Amniotic stem cell (primary cell): ENCODE data around the gene MPV17L.
"Not testable (repeated sequence)": the region's sequence is repeated elsewhere in the genome, so short reads cannot be mapped to it uniquely, and the experiment has no call there.

ENCODE experiments used
- DNase-seq: peaks from one replicate; lab custom pipeline; 2025; lab: John Stamatoyannopoulos, UW

MPV17L gene

DNA sequence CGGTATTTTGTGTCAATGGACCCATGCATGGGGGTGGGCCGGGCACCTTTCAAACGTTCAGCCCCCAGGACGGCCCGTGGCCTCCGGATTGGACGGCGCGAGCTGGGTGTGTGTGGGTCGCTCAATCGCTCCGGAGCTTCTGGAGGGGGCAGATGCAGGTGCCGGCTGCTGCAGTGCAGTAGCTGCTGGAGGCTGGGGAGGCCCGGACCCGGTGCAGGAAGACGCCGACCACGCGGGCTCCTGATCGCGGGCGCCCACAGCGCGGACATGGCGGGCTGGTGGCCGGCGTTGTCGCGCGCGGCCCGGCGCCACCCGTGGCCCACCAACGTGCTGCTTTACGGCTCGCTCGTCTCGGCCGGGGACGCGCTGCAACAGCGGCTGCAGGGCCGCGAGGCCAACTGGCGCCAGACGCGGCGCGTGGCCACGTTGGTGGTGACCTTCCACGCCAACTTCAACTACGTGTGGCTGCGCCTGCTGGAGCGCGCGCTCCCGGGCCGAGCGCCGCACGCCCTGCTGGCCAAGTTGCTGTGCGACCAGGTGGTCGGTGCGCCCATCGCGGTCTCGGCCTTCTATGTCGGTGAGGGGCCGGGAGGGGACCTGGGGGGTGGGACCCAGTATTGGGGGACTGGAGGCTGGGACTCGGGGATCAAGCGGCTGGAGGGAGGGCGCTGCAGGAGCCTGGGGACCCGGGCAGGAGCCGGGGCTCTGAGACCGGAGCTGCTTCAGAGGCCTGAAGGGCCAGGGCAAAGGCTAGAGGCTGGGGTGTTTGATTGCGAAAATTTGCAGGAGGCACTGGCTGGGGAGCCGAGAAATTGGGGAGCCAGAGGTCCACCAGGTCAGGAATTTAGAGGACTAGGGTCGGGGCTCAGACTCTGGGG lies at the start of gene MPV17L:
TSS of gene MPV17L (plus strand) at position 124 of the 878 bp plus-strand sequence. CDS start at position 268, 144 bp downstream.
- not testable (repeated sequence) for DNase-seq

DNA sequence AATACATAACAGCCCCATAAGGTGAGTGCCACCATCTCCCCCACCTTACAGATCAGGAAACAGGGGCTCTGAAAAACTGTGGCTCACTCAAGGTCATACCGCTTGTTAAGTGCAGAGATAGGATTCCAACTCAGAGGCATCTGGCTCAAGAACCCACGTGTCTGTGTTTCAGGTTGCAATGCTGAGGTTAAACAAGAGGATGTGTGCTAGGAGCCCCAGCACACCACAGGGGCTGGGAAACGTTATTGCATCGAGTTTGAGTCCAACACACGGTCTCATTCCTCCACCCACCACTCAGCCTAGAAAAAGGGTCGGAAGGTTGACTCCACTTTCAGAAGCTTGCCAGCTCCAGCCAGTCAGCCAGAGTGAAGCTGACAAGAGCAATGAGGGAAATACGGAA lies 46.8 kb upstream of the MPV17L start:
- not testable (repeated sequence) for DNase-seq

DNA sequence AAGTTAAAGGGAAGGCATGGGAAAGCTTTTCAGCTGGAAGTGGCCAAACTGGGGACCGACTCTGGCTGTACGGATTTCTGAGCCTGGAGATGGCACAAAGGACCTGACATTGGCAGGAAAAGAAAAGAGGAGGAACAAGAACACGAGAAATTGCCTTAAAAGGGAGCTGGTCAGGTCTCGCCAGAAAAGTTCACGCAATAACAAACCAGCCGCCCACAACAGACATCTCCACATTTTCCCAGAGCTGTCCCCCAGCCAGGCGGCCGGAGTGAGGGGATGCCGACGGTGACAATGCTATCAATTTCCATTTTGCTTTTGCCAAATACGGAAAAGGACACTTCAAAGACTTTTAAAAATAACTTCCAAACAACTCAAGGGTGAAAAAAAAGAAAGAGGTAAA lies 44.3 kb upstream of the MPV17L start:
- DNase-seq = not testable (repeated sequence)

DNA sequence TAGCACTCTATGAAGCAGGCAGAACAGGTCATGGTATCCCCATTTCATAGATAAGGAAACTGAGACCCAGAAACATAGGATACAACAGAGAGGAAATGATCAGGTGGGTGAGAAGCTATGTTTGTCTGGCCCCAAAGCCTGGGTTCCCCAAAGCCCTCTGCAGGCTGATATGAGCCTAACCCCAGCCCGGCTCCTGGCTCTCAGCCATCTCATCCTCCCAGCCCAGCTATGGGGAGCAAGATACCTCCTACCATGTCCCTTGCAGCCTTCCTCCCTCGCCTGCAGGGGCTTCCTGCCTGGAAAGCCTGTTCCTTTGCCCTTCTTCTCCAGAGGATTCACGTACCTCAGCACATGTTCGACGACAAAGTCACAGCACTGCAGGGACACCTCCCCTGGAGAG lies 43.8 kb upstream of the MPV17L start:
- DNase-seq = not testable (repeated sequence)

DNA sequence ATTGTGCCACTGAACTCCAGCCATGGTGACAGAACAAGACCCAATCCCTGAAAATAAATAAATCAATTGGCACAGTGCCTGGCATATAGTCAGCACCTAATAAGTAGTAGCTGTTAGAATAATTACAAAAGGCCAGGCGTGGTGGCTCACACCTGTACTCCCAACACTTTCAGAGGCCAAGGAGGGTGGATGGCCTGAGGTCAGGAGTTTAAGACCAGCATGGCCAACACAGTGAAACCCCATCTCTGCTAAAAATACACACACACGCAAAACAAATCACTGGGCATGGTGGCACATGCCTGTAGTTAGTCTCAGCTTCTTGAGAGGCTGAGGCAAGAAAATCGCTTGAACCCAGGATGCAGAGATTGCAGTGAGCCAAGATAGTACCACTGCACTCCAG lies 42.7 kb upstream of the MPV17L start:
- not testable (repeated sequence) for DNase-seq

DNA sequence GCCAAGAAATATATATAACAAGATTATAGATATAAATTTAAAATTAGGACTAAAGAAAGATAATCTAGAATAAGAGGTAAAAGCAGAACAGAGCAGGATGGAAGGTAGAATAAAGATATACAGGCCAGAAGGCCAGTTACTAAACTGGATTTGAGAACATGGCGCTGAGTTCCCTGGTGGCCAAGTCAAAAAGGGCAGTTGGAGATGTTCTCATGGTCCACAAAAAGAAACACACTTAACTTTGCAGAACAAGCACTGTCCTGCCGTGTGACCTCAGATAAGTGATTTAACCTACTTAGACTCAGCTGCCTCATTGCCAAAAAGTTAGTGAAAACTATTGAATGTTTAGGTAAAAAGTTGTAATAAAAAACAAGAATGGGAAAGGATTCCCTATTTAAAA lies 40.7 kb upstream of the MPV17L start:
- not testable (repeated sequence) for DNase-seq

DNA sequence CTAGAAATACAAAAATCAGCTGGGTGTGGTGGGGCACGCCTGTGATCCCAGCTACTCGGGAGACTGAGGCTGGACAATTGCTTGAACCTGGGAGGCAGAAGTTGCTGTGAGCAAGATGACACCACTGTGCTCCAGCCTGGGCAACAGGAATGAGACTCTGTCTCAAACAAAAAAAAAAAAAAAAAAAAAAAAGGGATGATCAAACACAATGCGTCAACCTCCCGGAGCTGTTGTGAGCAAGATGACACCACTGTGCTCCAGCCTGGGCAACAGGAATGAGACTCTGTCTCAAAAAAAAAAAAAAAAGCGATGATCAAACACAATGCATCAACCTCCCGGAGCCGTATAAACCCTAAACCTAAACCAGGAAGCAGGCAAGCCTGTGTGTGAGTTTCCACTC lies 38.1 kb upstream of the MPV17L start:
- not testable (repeated sequence) for DNase-seq

DNA sequence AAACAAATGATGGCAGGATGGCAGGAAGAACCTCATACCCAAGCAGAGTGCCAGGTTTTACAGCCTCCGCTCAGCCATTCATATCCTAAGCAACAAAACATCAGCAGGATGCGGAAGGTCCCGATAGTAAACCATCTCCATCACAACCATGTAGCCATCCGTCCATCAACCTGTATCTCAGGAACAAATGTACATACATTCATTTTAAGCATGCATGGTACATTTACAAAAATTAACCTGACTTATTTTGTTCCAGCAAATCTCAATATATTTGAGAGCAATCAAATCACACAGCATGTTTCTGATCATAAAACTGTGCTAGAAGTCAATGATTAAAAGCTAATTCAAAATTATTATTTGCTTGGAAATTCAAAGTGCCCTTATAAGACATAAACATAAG lies 17.4 kb upstream of the MPV17L start, which contains the start of gene NPIPA5:
TSS of gene NPIPA5 (minus strand) at position 101 of the 400 bp plus-strand sequence. CDS start at position 101, 0 bp downstream.
- not testable (repeated sequence) for DNase-seq

DNA sequence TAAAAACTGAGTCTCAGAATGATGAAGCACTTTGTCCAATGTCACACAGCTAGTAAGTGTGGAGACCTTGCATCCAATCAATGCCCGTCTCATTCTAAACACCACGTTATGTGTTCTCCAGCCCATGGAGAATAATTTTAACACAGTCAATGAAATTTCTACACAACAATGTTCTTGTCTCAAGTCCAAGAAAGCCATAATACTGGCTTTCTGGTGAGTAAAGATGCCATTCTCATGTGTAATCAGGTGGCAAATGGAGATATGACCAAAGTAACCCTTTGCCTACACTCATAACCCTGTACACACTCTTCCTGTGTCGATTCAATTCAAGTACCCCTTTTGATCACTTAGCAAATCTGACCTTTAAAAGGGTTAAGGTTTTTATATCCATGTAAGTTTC lies 12.7 kb upstream of the MPV17L start:
- not testable (repeated sequence) for DNase-seq

DNA sequence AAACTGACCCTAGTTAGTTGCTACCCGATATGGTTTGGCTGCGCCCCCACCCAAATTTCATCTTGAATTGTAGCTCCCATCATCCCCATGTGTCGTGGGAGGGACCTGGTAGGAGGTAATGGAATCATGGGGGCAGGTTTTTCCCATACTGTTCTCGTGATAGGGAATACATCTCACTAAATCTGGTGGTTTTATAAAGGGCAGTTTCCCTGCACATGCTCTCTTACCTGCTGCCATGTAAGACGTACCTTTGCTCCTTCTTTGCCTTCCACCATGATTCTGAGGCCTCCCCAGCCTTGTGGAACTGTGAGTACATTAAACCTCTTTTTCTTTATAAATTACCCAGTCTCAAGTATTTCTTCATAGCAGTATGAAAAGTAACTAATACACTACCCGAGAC lies 7.5 kb upstream of the MPV17L start:
- not testable (repeated sequence) for DNase-seq

DNA sequence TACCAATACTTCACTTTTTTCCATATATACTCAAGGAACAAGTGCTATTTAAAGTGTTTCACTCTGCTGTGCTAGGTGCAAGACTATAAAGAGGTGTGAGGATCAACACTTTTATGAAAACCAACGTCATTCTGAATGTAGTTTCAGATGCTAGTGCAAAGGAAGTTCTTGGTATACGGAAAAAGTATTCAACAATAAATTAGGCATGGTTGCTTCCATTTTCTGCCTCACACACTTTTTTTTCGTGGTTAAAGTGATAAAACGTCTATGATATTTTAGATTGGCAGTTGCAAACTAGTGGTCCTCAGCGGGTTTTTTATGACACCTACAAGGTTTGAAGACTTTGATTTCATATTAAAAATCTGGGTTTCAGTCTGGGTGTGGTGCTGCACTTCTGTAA lies 5.6 kb upstream of the MPV17L start:
- DNase-seq = not testable (repeated sequence)

DNA sequence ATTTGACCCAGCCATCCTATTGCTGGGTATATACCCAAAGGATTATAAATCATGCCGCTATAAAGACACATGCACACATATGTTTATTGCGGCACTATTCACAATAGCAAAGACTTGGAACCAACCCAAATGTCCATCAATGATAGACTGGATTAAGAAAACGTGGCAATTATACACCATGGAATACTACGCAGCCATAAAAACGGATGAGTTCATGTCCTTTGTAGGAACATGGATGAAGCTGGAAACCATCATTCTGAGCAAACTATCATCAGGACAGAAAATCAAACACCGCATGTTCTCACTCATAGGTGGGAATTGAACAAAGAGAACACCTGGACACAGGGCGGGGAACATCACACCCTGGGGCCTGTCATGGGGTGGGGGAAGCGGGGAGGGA lies 2.5 kb upstream of the MPV17L start:
- DNase-seq = not testable (repeated sequence)

DNA sequence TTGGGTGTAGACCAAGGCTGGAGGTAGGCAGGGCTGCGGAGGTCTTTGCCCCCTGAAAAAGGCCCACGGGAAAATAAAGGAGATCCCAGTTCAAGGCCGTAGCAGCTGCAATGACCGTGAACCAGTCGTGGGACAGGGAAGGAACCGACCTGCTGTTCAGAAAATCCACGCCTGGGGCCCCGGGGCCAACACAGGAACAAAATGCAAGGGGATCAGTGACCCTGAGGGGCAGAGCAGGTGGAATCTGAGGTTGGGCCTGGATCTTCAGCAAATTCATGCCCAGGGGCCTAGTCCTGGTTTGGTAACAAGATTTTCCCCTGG lies 915 bp downstream of the MPV17L start:
- not testable (repeated sequence) for DNase-seq

DNA sequence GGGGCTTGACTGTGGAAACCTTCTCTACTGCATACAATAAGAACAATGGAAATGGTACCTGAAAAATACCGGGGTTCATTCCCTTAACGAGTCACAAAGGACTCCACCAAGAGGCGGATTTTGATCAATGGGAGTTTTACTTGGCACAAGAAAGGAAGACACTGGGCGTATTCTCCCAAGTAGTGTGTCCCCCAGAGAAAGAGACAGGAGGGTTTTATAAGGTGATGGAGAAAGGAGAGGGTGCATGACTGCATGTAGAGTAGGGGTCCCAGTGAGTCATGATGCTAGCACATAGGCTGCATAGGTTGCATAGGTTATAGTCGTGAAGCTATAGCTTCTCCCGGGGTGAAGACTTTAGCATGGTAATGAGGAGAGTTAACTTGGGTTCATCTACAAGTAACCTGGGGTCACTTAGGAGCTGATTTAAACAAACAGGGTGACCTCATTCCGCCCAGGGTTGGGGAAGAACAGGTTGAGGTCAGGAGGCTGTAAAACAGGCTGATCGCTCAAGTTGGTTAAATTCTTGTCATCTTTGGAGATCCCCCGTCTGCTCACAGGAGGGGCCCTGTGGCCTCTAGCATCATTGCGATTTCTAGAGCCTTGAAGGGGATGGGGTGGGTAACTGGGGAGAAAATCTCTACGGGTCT lies 1.5 kb downstream of the MPV17L start:
- DNase-seq = no peak

DNA sequence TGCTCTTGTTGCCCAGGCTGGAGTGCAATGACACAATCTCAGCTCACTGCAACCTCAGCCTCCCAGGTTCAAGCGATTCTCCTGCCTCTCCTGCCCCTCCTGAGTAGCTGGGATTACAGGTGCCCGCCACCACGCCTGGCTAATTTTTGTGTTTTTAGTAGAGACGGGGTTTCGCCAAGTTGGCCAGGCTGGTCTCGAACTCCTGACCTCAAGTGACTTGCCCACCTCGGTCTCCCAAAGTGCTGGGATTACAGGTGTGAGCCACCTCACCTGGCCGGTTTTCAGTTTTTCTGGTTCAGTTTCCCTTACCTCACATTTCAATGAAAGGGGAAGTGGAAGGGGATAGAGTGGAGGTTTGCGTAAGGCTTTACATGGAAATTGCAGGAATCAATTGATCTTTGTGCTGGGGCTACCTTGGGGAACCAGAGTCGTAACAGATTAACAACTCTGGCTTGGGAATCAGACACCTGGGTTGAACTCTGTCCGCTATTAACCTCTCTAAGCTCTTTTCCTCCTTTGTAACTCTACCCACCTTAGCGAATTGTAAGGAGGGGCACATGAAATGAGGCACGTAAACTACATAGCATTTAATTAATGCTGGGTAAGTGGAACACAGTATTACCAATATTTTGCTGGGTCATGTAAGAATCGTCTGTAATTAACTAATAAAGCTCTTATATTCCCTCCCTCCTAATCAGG lies 3.2 kb downstream of the MPV17L start:
- DNase-seq = no peak

DNA sequence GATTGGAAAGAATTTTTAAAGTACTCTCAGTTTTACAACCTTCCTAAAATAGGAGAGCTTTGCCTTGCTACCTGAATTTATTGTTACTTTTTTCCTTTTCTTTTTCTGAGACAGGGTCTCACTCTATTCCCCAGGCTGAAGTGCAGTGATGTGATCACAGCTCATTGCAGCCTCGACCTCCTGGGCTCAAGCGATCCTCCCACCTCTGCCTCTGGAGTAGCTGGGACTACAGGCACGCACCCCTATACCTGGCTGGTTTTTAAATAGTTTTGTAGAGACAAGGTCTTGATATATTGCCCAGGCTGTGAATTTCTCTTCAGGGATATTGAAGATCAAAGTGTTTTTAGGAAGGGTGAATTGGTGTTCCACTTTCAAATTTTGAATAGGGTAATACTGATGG lies 3.8 kb downstream of the MPV17L start:
- DNase-seq = no peak

DNA sequence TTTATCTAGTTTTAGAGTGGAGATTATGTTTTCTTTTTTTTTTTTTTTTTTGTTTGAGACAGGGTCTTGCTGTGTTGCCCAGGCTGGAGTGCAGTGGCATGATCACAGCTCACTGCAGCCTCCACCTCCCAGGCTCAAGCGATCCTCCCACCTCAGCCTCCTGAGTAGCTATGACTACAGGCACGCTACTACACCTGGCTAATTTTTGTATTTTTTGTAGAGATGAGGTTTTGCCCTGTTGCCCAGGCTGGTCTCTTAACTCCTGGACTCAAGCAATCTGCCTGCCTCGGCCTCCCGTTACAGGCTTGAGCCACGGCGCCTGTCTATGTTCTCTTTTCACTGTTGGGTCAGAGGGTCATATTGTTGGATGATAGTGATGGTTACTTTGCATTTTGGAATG lies 4.8 kb downstream of the MPV17L start:
- not testable (repeated sequence) for DNase-seq

DNA sequence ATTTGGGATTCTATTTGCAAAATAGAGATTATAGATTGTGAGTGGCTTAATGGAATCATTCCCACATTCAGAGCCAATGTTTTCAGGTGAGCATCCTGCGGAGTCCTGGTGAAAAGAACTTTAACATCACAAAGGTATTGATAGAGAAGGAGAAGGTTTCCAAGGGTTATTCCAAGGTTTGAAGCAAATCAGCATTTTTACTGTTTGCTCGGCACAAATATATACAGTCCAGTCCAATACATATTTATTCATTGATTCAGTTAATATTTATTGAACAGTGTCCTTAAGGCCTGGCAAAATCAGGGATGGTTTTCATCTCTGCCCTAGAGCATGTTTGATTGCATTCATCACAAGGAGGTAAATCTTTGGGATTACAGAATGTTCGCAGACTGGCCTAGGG lies 6.4 kb downstream of the MPV17L start:
- DNase-seq = no peak

DNA sequence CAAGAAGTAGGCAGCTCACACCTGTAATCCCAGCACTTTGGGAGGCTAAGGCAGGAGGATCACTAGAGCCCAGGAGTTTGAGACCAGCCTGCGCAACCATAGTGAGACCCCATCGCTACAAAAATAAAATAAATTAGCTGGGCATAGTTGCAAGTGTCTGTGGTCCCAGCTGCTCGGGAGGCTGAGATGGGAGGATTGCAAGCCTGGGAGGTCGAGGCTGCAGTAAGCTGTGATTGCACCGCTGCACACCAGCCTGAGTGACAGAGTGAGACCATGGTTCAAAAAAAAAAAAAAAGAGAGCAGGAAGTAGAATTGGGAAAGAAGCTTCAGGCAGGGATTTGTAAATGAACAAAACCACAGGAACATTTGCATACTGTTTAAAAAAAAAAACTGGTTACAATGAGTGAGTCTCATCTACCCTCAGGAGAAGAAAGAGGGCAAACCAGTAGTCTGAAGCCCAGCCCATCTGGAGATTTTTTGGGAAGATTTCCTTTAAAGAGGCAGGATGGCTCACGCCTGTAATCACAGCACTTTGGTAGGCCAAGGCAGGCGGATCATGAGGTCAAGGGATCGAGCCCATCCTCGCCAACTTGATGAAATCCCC lies 7.9 kb downstream of the MPV17L start:
- no peak for DNase-seq

DNA sequence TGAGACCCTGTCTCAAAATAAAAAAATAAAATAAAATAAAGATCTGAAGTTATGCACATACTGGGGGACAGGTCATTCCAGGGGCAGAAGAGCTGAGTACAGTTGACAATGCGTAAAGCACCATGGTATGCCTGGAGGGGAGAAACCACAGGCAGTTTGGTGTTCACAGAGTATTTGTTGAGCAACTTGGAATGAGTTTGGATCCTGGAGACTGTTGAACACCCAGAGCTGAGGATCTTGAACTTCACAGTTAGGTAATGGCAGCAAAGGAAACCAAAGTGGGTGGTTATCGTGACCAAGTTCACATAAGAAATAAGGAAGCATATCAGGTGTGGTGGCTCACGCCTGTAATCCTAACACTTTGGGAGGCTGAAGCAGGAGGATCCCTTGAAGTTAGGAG lies 8.5 kb downstream of the MPV17L start:
- not testable (repeated sequence) for DNase-seq

DNA sequence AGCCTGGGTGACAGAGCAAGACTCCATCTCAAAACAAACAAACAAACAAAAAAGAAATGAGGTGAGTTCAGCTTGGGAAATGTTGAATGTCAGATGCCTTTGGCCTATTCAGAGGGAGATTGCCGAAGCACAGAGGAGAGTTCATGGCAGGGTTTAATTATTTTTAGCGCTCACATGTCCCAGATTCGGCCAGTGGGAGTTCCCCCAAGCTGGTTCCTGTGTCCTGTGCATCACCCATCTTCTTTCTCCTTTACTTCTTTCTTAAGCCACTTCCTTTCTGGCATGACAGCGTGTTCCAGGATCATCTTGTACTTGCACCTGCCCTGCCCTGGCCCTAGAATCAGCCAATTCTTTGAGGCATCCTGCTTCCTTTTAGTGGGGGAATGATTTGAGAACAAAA lies 9.2 kb downstream of the MPV17L start:
- no peak for DNase-seq

DNA sequence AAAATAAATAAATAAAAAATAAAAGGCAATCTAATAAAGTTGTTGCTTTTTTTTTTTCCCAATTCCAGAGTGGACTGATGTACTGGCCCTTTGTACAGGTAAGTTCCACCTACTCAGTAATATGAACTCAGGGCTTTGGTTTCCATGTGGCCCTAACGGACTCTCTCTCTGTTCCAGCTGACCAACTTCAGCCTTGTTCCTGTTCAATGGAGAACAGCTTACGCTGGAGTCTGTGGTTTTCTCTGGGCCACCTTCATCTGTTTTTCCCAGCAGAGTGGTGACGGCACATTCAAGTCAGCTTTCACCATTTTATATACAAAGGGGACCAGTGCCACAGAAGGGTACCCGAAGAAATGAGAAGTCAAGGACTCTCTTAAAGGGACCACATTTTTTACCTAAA lies 12.2 kb downstream of the MPV17L start:
- DNase-seq = not testable (repeated sequence)
